PC-9 (cell line): ENCODE results near the gene SPACA5B. TPM values are rescaled to one million over a fixed set of nuclear protein-coding genes. Genes with fewer than 3 reads are reported as not detected.
"Not testable (repeated sequence)": the region's sequence is repeated elsewhere in the genome, so short reads cannot be mapped to it uniquely, and the experiment has no call there.

ENCODE experiments used
- BruUV-seq: library from RNA; stranded (reverse); fragments of 400-500 nt; replicated peaks from 2 replicates; lab custom pipeline; 2021; lab: Mats Ljungman, UMichigan
- CTCF ChIA-PET: fragments of 300-600 bp; sonication (Branson Sonifier 250); formaldehyde crosslinking; loops from one replicate; lab custom pipeline; 2022; ENCODE audit warnings: antibody characterized with exemption; lab: Charles Lee
- POLR2A ChIA-PET: fragments of 300-600 bp; sonication (Branson Sonifier 250); formaldehyde crosslinking; loops from one replicate; lab custom pipeline; 2022; ENCODE audit warnings: antibody characterized with exemption; ENCODE audit not compliant: unreplicated experiment; lab: Charles Lee
- DNase-seq, 2 experiments: peaks; one replicate each; pipeline versions ENCODE4 v3.0.0 to v3.0.0-alpha.2; 2015 to 2022; ENCODE audit warnings: mixed read lengths in 1 of 2
- H2AFZ ChIP-seq: fragments of 200-600 bp; sonication (generic); 2 replicates; pipeline ENCODE4 v1.8.1; 2017; ENCODE audit warnings: antibody characterized with exemption
- H3F3A ChIP-seq: fragments of 200-600 bp; sonication (generic); 2 replicates; pipeline ENCODE4 v1.8.1; 2017; ENCODE audit warnings: antibody characterized with exemption, mild to moderate bottlenecking, low read depth; ENCODE audit not compliant: insufficient read depth
- H3K27ac ChIP-seq: fragments of 200-600 bp; sonication (generic); 2 replicates; pipeline ENCODE4 v1.6.1; 2016; ENCODE audit warnings: mixed run types
- H3K27me3 ChIP-seq: fragments of 200-600 bp; sonication (generic); 2 replicates; pipeline ENCODE4 v1.6.1; 2016; ENCODE audit warnings: low read depth, mixed run types; ENCODE audit not compliant: insufficient read depth
- H3K36me3 ChIP-seq: fragments of 200-600 bp; sonication (generic); 2 replicates; pipeline ENCODE4 v1.6.1; 2016; ENCODE audit warnings: low read depth, mixed run types
- H3K4me1 ChIP-seq: fragments of 200-600 bp; sonication (generic); replicated peaks from 2 replicates; pipeline ENCODE4 v1.6.1; 2016; ENCODE audit warnings: mixed run types; ENCODE audit not compliant: insufficient read depth
- H3K4me2 ChIP-seq: fragments of 200-600 bp; sonication (generic); 2 replicates; pipeline ENCODE4 v1.6.1; 2017; ENCODE audit warnings: mixed run types
- H3K4me3 ChIP-seq: fragments of 200-600 bp; sonication (generic); 2 replicates; pipeline ENCODE4 v1.6.1; 2016; ENCODE audit warnings: mixed run types
- H3K79me2 ChIP-seq: fragments of 200-600 bp; sonication (generic); 2 replicates; pipeline ENCODE4 v1.6.1; 2017; ENCODE audit warnings: low read depth, mixed run types
- H3K9me2 ChIP-seq: fragments of 200-600 bp; sonication (generic); 2 replicates; pipeline ENCODE4 v1.8.1; 2017; ENCODE audit warnings: mild to moderate bottlenecking; ENCODE audit not compliant: insufficient read depth
- H3K9me3 ChIP-seq: fragments of 200-600 bp; sonication (generic); 2 replicates; pipeline ENCODE4 v1.8.1; 2016; ENCODE audit warnings: low read depth; ENCODE audit not compliant: insufficient read depth
- H4K20me1 ChIP-seq: fragments of 200-600 bp; sonication (generic); 2 replicates; pipeline ENCODE4 v1.8.1; 2017; ENCODE audit not compliant: insufficient read depth
- CTCF ChIP-seq: fragments of 200-600 bp; sonication (generic); conservative IDR thresholded peaks from 2 replicates; pipeline ENCODE4 v1.6.1; 2017; ENCODE audit warnings: mixed run types, antibody characterized with exemption, mild to moderate bottlenecking, moderate library complexity
- EZH2 ChIP-seq: fragments of 200-600 bp; sonication (generic); IDR thresholded peaks from 2 replicates; pipeline ENCODE4 v1.8.0; 2017; ENCODE audit warnings: antibody characterized with exemption, low read depth
- intact Hi-C: fragments of 100-400 bp; cut with micrococcal nuclease; formaldehyde crosslinking; loops from one replicate; pipeline ENCODE4 v1.10.0; 2022; ENCODE audit not compliant: unreplicated experiment
- total RNA-seq: library from RNA; stranded (reverse); gene quantifications from 2 replicates; pipeline ENCODE4 v1.2.3, GENCODE V29; 2021

Gene SPACA5B
- total RNA-seq, 1 experiment from 2014 or later: not detected

DNA sequence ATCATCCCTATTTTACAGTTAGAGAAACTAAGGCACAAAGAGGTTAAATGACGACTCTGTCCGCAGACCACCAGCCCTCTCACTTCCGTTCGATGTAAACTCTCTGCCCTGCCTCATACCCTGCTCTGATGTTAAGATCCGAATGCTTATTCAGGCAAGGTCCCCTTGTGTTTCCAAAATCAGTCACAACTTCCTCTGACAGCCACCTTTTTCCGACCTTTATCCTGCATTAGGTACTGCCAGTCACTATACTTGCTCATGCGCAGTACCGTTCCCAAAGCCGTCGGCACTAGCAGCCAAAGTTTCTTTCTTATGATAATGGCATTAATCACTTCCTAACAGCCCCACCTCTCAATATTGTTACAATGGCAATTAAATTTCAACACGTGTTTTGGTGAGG is 12.3 kb downstream of the SPACA5B start:
- H3K4me2 ChIP-seq, H3K4me1 ChIP-seq, intact Hi-C loops, DNase-seq, H3K79me2 ChIP-seq, H3K9me3 ChIP-seq, POLR2A ChIA-PET, H3K27me3 ChIP-seq, H2AFZ ChIP-seq, H3K27ac ChIP-seq, H3K9me2 ChIP-seq, H3K36me3 ChIP-seq, CTCF ChIA-PET, H4K20me1 ChIP-seq, H3K4me3 ChIP-seq, H3F3A ChIP-seq, BruUV-seq: not testable (repeated sequence)

DNA sequence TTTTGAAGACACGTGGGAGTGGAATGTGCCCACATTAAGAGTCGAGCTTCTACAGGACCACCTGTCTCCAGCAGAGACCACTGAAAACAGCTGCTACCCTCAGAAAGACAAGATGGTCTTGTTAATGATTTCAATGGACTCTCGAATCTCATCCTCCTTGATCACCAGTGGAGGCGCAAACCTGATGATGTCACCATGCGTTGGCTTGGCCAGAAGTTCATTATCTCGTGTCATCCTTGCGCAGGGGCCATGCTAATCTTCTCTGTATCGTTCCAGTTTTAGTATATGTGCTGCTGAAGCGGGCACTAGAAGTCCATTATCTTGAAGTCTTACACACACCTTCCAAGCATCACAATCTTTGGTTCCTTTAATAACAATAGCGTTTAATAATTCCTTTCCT is 23.3 kb downstream of the SPACA5B start:
- POLR2A ChIA-PET: no interaction called here
- H3K79me2 ChIP-seq: no peaks in the 10 kb centered on the region
- TF ChIP-seq CTCF: no peak
- TF ChIP-seq EZH2: no peak
- no peaks in the 10 kb centered on the region for H3K36me3 ChIP-seq
- no peaks in the 10 kb centered on the region for H4K20me1 ChIP-seq
- H3F3A ChIP-seq: no peaks in the 10 kb centered on the region
- no peaks in the 10 kb centered on the region for H3K9me3 ChIP-seq
- H2AFZ ChIP-seq: no peak overlapping the region
- no peak overlapping the region for H3K4me2 ChIP-seq
- H3K27me3 ChIP-seq: no peaks in the 10 kb centered on the region
- CTCF ChIA-PET: no interaction called here
- no peaks in the 10 kb centered on the region for H3K9me2 ChIP-seq
- DNase-seq: no peak
- H3K4me3 ChIP-seq: no peak overlapping the region
- H3K27ac ChIP-seq: no peak overlapping the region
- BruUV-seq: no TSS peak
- intact Hi-C loops: no loop called here
- H3K4me1 ChIP-seq: no peaks in the 10 kb centered on the region

- no peak for TF ChIP-seq CTCF
- no peak for TF ChIP-seq EZH2
- Histone ChIP-seq H3F3A (no peaks in the 10 kb centered on the region), H3K27ac (no peak overlapping the region), H3K27me3 (no peaks in the 10 kb centered on the region), H3K4me1 (no peaks in the 10 kb centered on the region), H4K20me1 (no peaks in the 10 kb centered on the region), H3K4me2 (no peak overlapping the region), H3K36me3 (no peaks in the 10 kb centered on the region), H3K79me2 (no peaks in the 10 kb centered on the region), H2AFZ (no peak overlapping the region), H3K9me2 (no peaks in the 10 kb centered on the region), H3K4me3 (no peak overlapping the region), H3K9me3 (no peaks in the 10 kb centered on the region)
- ChIA-PET POLR2A (no interaction called here), CTCF (no interaction called here)
- intact Hi-C loops: no loop called here
- no peak for DNase-seq
- BruUV-seq: no TSS peak
These were observed 24.4 kb downstream of the SPACA5B start for GRCh38 chrX:48154796-48155195.

- BruUV-seq: no TSS peak
- H3K4me2 ChIP-seq: no peak overlapping the region
- no peaks in the 10 kb centered on the region for H3K79me2 ChIP-seq
- no peaks in the 10 kb centered on the region for H3K9me2 ChIP-seq
- no peak overlapping the region for H2AFZ ChIP-seq
- no peak overlapping the region for H3K27ac ChIP-seq
- CTCF ChIA-PET: no interaction called here
- H3K4me1 ChIP-seq: no peaks in the 10 kb centered on the region
- no peak for DNase-seq
- POLR2A ChIA-PET: no interaction called here
- no peaks in the 10 kb centered on the region for H3K27me3 ChIP-seq
- no peaks in the 10 kb centered on the region for H4K20me1 ChIP-seq
- no peaks in the 10 kb centered on the region for H3K36me3 ChIP-seq
- TF ChIP-seq EZH2 (no peak), CTCF (no peak)
- no peaks in the 10 kb centered on the region for H3F3A ChIP-seq
- H3K4me3 ChIP-seq: no peak overlapping the region
- intact Hi-C loops: no loop called here
- no peaks in the 10 kb centered on the region for H3K9me3 ChIP-seq
These were observed 25.6 kb downstream of the SPACA5B start for GRCh38 chrX:48156014-48156413.
